Astrocyte (in vitro differentiated cells and primary cell): ENCODE results near the gene FAHD1.

Source experiments
- CTCF ChIP-seq: IDR thresholded peaks from 2 replicates; pipeline ENCODE4 v1.5.1; 2011; ENCODE audit warnings: low read depth, mild to moderate bottlenecking, inconsistent platforms, low read length, moderate library complexity; ENCODE audit not compliant: insufficient read depth
- EZH2 ChIP-seq: IDR thresholded peaks from 2 replicates; pipeline ENCODE4 v1.6.1; 2012; ENCODE audit warnings: mild to moderate bottlenecking, low read length, inconsistent platforms; ENCODE audit not compliant: insufficient read depth

- TF ChIP-seq CTCF (no peak), EZH2 (no peak)
Measured at GRCh38 chr16:1846416-1846815, 19.4 kb downstream of the FAHD1 start.
